Sigmoid colon (tissue), 4 donors: ENCODE measurements around the gene MAPK6.

Experiments
- CTCF ChIP-seq, 4 experiments: fragments of 450-650 bp in 3 of 4; fragments of 200-600 bp in 1 of 4; IDR thresholded peaks; one replicate each; pipeline ENCODE4 v1.5.1; 2016 to 2019; ENCODE audit warnings: antibody characterized with exemption in 4 of 4, mild to moderate bottlenecking in 3 of 4, moderate library complexity in 2 of 4
- EP300 ChIP-seq, 4 donors: sonication (generic); formaldehyde crosslinking; IDR thresholded peaks; one replicate each; pipeline ENCODE4 v1.6.1; 2017; ENCODE audit warnings: antibody characterized with exemption in 4 of 4
- POLR2AphosphoS5 ChIP-seq, 4 donors: sonication (generic); formaldehyde crosslinking; IDR thresholded peaks; one replicate each; pipeline ENCODE4 v1.6.1; 2017; ENCODE audit warnings: antibody characterized with exemption in 4 of 4

- no peak for TF ChIP-seq EP300 (IDR thresholded peaks at IDR 0.05)
- TF ChIP-seq CTCF (IDR thresholded peaks at IDR 0.05): no peak
- no peak for TF ChIP-seq POLR2AphosphoS5 (IDR thresholded peaks at IDR 0.05)
Measured at GRCh38 chr15:52004806-52005205, 14.2 kb upstream of the MAPK6 start.
